GOT3 (cell line): ENCODE results near the gene NUP93.
"Not testable (repeated sequence)": the region's sequence is repeated elsewhere in the genome, so short reads cannot be mapped to it uniquely, and the experiment has no call there.

Experiments
- DNase-seq: peaks from one replicate; lab custom pipeline; 2025; ENCODE audit warnings: mixed read lengths; lab: John Stamatoyannopoulos, UW

The NUP93 gene

DNA sequence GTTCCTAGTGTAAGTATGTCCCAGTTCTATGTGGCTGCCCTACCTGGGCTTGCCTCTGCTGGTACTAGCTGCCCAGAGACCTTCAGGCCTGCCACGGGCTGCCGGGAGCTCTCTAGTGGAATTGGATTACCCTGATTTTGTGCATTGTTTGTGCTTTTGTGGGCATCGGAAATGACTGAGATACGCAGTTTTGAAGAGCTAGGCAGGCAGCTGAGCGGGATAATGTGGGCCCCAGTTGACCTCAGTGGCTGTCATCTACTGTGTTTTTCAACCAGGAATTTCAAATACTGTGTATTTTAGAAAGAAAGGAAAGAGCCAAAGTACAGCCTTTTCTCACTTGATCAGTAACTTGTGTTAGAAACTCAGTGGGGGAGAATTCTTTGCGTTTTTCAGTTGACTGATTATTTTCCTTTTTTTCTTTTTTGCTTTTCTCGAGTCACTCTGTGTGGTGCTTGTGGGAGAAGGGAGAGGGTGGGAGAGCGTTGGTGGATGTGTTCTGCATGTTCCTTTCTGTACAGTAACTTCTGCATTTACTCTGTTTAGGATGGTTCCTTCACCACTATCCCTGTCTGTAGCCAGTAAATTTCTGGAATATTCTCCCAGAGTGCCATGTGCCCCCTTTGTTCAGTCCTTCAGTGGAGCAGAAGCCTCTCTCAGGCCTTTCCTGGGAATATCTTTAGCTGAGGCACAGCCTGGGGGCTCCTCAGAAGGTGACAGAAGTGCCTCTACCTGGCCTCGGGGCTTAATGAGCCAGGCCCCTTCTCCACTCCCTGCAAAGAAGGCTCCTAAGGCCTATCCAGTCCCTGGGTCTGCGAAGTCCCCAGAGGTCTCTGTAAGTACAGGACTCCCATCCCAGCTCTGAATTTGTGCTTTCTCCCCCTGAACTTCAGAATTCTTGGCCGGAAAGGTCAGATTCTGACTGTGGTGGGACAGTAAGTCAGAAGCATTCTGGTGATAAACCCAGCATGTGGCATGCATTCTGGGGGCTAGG lies 120.1 kb downstream of the NUP93 start:
- no peak for DNase-seq

DNA sequence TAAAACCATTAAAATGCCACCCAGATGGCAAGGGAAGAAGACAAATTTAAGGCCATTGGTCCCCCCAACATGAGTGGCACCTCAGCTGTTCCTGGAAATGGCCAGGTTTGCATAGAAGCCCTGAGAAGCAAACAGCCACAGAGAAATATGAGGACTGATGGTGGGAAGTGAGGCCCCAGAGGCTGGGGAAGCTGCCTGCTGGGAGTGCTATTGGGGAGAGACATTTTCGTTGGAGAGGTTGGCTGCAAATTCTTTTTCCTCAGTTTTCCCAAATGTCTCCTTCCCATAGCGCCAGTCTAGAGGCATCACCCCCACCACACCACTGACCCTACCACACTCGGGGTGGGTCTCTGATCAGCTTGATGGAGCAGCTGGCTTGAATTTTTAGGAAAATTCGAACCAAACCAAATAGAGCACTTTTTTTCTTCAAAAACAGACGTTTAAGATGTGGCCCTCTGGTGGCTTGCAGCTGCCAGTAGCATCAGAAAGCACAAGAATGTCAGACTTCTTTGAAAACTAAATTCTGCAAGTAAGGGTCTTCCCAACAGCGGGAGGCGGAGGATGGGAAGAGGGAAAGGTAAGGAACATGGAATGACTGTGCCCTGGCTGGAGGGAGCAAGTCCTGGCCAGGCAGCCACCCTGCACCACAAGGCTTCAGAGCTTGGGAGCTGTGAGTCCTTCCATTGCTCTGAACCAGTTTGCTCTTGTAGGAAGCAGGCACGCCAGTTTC lies 121.9 kb downstream of the NUP93 start:
- DNase-seq = no peak

DNA sequence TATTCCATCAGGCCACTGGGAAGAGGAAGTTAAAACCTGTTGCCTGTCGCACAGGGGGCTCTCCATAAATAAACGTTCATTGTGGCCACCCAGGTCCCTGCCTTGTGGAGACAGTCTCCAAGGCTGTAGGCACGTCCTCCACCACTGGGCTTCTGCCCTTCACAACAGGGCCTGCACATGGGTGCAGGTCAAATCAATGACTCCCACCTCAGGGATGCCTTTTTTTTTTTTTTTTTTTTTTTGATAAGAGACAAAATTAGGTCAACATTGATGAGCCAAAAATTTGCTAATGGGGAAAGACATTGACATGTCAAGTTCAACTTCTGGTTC lies 122.4 kb downstream of the NUP93 start:
- DNase-seq = no peak

DNA sequence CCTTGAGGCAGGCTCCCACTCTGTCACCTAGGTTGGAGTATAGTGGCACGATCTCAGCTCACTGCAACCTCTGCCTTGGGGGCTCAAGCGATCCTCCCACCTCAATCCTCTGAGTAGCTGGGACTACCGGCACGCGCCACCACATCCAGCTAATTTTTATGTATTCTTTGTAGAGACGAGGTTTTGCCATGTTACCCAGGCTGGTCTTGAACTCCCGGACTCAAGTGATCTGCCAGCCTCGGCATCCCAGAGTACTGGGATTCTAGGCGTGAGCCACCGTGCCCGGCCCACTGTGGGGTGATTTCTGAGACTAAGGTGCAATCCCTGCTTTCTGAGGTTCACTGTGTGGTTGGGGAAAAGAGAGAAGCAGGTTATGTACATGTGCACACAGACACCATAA lies 123.0 kb downstream of the NUP93 start:
- DNase-seq = no peak

DNA sequence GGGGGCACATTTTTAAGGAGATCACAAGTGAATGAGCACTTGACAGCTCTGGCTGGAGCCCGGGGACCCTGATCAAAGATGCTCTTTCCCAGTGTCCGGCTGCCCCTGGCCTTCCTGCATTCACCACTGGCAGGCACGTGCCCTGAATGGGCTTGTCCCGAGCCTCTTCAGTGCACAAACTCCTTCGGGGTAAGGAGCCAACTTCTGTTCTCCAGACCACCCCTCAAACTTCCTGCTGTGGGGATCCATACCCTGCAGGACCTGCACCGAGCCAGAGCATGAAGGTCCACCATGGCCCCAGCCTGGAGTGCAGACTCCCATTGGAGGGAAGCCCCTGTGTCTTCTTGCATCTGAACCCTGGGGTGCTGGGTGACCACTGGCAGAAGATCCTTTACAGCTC lies 125.3 kb downstream of the NUP93 start:
- DNase-seq = no peak

DNA sequence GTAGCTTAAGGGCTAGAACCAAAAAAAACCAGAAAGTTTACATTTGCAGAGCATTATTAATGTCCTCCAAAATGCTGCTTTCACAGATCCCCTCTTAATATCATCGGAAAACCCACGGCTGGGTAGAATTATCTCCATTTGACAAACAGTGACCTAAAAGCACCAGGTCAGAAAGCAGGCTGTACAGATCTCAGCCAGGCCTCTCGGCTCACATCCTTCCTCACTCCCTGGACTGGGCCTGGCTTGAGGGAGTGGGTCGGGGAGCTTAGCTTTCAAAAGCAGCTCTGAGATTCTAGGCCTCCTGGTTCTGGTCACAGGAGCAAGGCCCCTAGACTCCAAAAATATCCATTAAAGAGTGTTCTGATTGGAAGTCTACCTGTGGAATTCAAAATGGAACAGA lies 126.0 kb downstream of the NUP93 start:
- DNase-seq = no peak

DNA sequence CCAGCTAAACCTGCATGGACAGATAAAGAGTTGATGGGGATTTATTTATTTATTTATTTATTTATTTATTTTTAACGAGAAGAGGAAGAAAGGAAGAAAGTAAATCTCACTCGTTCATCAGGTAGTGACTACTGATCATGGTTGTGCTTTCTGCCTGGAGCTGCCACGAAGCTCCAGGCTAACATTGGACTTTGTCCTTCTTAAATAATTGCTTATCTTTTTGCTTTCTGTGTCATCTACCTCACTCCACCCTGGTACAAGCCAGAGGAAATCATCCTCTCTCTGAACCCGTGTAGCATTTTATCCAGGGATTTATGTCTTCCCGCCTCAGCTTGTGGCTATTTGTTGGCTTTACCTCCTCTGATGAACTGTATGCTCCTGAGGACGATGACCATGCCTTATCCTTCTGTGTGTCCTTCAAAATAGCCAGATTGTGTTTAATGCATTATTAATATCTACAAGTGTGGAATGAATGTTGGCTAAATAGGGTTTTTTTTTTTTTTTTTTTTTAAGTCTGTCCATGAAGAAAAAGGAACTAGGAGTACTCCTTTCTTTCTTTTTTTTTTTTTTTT lies 127.0 kb downstream of the NUP93 start:
- no peak for DNase-seq

DNA sequence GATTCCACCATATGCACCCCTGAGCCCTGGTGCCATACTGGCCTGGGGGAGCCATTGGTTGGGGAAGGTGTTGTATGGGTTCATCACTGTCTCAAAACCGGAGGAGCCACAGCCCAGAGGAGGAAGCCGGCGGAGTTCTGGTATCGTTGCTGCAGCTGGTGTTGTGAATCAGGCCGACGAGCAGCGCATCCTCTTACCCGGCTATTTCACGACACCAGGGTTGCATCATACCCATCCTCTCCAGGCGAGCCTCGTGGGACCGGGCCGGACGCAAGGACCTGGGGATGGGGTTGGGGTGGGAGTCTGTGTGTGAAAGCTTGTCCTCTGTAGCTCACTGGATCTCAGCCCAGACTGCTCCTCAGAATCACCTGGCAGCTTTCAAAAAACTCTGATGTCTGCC lies 128.4 kb downstream of the NUP93 start:
- no peak for DNase-seq

DNA sequence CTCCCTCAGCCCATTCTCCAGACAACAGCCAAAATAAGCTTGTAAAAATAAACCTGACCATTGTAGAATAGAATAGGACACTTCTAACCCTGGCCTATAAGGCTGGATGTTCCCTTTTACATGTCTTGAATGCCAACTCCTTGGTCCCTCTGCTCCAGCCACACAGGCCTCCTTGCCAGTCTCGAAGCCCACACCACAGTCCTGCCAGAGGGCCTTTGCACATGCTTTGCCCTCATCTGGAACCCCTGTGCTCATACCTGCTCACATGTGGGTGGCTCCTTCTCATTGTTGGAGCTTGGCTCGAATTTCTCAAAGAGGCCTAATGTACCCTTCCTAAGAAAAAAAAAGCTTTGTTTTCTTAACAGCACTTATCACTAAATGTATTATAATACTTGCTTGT lies 129.7 kb downstream of the NUP93 start:
- DNase-seq = no peak

DNA sequence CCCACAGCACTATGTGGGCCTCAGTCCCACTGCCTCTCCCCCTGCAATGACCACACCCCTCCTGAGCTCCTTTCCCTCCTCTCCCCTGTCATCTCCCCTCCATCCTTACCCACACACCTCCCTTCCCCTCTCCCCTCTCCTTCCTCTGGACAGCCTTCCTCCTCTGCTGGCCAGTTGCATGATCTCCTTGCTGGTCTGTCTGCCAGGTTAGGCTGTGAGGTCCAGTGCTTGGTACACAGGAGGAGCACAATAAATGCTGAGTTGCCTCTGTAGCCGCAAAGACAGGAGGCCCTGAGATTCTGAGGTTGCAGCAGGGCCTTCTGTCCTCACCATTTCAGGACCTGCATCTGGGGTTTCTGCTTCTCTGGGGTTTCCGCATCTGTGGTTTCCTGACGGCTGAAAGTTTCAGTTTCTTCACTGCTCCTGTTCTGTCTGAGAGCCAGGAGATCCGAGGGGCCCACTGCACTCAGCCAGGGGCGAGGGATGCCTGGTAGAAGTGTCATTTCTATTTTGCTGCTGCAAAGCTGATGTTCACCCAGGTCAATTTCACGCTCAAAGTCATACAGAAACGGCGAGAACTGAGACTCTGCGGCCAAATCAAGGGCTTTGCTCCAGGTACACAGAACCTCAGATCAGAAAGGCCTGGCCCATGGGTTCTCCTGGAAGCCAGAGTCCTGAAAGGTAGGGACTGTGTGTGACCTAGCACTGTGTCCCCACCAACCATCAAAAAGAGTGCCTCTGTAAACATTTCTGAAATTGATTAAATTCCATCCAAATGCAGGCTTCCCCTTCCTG lies 130.5 kb downstream of the NUP93 start:
- DNase-seq = no peak

DNA sequence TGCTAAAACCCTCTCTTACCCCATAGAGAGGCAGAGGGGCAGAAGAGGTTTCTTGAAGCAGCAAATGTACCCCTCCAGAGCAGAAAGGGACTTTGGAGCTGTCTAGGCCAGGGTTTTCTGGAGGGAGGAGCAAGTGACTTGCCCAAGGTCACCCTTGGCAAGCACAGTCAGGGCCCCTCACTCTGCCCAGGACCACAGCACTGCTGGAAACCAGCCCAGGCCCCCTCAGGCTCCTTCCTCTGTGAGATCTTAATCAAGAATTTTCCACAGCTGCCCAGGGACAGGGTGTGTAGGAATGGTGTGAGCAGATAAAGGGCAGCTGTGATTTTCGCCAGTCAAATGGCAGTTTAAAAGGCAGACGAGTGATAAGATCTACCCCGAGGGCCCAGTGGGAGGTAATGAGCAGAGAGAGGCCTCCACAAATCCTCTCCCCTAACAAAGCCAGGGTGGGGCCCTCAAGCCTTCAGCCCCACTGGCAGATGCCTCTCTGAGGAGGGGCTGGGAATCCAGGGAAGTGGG lies 131.2 kb downstream of the NUP93 start:
- no peak for DNase-seq

DNA sequence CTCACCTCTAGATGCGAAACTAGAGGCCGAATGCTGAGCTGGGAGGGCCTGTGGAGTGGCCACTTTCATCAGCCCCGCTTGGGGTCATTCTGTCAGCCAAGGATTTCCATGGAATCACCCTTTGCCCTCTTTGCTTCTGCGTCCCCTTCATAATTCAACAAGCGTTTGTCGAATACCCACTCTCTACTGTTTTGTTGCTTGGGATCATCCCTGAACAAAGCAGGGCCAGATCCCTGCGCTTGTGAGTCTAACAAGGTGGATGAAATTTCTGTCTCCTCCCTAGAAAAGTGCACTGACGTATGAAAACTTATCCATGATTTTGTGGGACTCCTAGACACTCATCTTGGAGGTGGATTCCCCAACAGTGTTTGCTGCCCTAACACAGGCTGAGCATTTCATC lies 131.8 kb downstream of the NUP93 start:
- no peak for DNase-seq

DNA sequence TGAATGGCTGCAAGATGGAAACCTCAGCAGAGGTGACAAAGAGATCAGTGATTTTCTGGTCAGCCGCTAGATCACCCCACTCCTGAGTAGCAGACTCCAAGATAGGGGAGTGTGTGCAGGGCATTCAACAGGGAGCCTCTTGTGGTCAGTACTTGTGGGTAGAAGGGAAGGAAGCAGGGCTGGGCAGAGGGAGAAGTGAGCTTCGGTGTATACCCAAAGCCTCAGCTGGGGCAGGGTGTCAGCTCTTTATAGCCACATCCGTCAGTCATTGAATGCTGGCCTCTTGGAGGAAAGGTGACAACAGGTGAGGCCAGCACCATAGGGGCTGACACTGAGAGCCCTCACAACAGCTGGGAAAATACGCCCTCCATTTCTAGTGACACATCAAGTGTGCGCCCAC lies 132.8 kb downstream of the NUP93 start:
- no peak for DNase-seq

DNA sequence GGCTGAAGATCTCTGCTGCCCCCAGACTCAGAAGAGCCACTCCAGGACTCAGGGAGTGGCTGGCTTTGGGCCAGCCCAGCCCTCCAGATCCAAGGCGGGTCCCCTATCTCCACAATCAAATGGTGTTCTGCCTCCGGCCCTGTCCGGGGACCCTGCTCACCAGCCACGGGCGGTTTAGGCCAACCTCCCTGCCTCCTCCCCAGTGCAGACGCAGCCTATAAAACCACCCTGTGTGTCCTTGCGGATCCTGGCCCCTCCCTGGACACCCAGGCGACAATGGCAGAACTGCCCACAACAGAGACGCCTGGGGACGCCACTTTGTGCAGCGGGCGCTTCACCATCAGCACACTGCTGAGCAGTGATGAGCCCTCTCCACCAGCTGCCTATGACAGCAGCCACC lies 135.0 kb downstream of the NUP93 start, which contains the start of gene SLC12A3:
TSS of gene SLC12A3 (plus strand) at position 248 of the 400 bp plus-strand sequence. CDS start at position 277, 29 bp downstream.
- DNase-seq = no peak

DNA sequence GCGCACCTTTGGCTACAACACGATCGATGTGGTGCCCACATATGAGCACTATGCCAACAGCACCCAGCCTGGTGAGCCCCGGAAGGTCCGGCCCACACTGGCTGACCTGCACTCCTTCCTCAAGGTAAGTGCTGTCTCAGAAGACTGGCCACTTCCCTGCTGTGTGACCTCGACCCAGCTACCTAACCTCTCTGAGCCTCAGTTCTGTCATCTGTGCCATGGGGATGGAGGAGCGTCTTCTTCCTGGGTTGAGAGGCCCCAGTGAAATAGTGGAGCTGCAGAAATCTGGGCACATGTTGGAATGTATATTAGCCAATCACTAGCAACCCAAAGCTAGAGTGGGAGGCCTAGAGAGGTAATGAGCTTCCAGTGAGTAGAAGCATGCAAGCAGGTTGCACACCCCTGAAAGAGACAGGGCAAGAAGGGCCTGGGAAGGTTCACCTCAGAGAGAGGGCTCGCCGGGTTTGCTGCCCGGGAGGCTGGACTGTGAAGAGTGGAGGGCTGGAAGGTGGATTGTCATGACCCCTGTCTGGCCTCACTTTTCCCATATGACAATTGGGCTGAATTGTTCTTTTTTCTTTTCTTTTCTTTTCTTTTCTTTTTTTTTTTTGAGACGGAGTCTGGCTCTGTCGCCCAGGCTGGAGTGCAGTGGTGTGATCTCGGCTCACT lies 135.6 kb downstream of the NUP93 start:
- no peak for DNase-seq

DNA sequence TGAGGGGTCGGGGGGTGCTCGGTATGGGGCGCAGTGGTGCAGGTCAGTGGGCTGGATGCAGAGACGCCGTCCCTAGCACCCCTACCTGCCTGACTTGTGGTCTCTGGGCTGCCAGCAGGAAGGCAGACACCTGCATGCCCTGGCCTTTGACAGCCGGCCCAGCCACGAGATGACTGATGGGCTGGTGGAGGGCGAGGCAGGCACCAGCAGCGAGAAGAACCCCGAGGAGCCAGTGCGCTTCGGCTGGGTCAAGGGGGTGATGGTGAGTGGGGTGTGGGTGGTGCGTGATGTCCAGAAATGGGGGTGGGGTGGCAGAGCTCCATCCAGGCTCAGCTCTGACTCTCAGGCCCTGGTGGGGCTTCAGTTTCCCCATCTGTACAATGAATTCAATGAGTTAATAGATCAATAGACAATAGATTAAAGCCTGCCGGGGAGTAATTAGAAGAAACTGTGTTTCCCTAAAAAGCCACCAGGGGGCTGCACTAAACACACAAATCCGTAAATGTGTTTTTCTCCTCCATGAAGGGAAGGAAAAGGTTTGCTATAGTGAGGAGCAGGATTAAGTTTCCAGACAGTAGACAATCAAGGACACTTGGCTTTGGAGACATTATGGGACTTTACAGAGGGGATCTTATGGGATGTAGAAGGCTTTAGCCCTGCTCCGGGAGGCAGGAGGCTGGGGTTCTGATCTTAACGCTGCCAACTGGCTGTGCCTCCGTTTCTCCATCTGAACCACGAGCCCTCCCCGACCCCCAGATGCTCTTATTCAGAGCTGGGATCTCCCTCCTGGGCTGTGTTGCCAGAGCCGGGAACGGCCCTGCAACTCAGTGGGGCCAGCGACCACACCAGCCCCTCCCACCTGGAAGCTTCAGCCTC lies 137.3 kb downstream of the NUP93 start:
- DNase-seq = no peak

DNA sequence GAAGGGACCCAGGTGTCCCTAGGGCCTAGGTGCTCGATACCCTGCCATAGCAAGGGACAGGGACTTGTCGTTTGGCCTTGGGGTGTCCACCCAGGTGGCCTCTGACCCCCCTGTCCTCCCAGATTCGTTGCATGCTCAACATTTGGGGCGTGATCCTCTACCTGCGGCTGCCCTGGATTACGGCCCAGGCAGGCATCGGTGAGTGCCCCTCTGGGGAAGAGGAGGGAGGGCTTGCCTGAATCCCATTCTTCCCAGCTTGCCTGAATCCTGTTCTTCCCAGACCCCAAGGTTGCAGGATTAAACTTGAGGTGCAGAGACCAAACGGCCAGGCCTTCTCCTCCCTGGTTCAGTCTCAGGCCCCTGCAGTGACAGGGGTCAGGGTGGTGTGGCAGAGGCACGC lies 138.2 kb downstream of the NUP93 start:
- no peak for DNase-seq

DNA sequence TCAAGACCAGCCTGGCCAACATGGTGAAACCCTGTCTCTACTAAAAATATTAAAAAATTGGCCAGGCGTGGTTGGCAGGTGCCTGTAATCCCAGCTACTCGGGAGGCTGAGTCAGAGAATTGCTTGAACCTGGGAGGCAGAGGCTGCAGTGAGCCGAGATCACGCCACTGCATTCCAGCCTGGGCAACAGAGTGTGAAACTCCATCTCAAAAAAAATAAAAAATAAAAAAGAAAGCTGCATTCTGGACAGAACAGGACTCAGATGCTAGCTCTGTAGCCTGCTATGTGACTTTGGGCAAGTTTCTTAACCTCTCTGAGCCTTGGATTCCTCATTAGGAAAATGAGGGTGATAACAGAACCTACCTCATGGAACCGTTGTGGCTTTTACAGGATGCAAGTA lies 138.8 kb downstream of the NUP93 start:
- not testable (repeated sequence) for DNase-seq

DNA sequence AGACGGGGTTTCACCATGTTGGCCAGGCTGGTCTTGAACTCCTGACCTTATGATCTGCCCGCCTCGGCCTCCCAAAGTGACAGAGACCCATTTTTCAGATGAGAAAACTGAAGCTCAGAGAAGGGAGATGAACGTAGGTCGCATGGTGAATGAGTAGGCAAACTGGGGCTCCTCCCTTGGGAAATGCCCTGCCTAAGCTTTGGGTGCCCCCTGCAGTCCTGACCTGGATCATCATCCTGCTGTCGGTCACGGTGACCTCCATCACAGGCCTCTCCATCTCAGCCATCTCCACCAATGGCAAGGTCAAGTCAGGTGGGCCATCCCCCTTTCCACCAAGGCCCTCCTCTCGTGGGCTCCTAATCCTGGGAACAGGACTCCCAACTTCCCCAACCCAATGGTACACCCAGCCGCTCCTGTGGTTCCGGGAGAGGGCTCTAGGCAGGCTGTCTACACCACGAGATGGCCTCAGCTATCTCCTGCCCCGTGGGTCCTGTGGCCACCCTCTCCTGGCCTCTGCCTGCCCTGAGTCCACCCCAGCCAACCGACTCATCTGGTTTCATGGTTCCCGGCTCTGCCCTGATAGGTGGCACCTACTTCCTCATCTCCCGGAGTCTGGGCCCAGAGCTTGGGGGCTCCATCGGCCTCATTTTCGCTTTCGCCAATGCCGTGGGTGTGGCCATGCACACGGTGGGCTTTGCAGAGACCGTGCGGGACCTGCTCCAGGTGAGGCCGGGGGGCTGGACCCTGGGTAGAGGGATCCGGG lies 139.8 kb downstream of the NUP93 start:
- DNase-seq = no peak
